Stimulated activated CD8-positive, alpha-beta memory T cell treated with anti-CD3 and anti-CD28 coated beads, Interleukin-4, amount 100 ng/mL, for 24 hours (primary cell): ENCODE measurements around the gene PDZRN4.
"Not testable (repeated sequence)": the region's sequence is repeated elsewhere in the genome, so short reads cannot be mapped to it uniquely, and the experiment has no call there.

Experiments used
- DNase-seq: peaks from one replicate; pipeline ENCODE4 v3.0.0-alpha.2; 2020; ENCODE audit warnings: low read depth

The PDZRN4 gene

GRCh38 chr12:41188058-41188840 is at the start of gene PDZRN4:
Gene PDZRN4 (plus strand): TSS chr12:41188320.
- no peak for DNase-seq

- no peak for DNase-seq
Measured at GRCh38 chr12:41140117-41140516, 48.0 kb upstream of the PDZRN4 start.

GRCh38 chr12:41141104-41141503 is 47.0 kb upstream of the PDZRN4 start:
- DNase-seq: no peak

- no peak for DNase-seq
Measured at GRCh38 chr12:41142376-41142775, 45.7 kb upstream of the PDZRN4 start.

DNA sequence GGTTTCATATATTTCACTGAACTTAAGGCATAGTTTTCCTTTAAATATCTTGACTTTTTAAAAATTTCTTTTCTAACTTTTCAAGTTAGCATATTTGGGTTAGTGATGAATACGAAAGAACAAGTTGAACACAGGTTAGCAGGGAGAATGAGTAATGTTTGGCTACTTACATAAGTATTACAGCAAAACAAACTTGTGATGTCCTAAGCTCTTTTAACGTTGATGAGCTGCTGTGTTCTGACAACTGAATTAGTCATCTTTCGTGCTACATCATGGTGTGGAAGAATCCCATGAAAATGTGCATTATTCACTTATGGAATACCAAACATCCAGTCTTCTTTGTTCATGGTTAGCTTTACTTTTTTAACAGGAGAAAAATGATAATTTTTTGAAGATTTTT is 36.3 kb upstream of the PDZRN4 start:
- DNase-seq: no peak

GRCh38 chr12:41162461-41162860 is 25.7 kb upstream of the PDZRN4 start:
- DNase-seq: no peak

- no peak for DNase-seq
Measured at GRCh38 chr12:41167701-41168100, 20.4 kb upstream of the PDZRN4 start.

DNA sequence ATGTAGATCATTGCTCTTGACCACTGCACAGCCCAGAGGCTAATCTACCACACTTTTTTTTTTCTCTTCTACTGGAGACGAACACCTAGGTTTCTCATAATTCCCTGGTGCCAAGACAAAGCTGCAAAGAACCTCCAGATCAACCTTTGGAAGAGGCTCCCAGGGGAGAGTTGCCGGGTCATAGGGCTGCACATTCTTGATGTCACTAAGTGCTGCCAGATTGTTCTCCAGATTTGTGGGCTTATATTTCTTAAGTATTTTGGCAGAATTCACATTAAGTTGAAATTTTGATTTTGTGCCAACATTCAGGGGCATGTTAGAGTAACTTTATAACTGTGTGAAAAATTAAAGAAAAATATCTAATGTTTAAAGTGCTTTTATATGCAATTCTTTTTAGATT is 13.5 kb upstream of the PDZRN4 start:
- DNase-seq: no peak

- not testable (repeated sequence) for DNase-seq
Measured at GRCh38 chr12:41179507-41179906, 8.6 kb upstream of the PDZRN4 start.

DNA sequence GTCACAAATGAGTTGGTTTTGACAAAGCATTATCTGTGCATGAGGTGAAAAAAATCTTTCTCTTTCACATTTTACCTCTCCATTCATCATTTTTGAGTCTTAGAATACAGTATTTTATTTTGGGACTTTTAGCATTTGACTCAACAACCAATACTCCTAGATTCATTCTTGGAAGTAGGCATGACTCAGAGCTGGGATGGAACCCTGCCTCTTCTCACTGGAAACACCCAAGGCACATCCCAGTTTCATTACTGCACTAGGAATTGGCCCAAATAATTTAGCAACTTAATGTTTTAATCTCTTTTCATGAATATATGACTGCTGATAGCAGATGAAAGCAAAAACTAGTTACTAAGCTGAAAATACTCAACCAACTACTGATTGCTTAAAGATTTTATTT is 3.3 kb upstream of the PDZRN4 start:
- no peak for DNase-seq

DNA sequence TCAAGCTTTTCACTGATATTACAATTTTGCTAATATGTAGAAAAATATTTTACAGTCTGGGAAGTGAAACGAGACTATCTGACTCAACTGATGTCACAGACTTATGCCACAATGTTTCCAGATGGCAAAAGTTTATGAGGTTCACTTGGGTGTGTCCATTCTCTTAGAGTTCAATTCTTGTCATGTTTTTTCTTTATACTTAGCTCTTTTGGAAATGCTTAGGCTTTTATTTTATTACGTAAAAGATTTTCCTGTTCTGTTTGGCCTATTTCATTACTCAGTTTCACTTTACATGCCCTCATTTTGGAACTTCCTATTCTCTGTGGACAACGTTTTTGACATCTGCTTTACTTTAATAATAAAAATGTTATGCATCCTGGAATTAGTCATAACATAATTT is 2.1 kb upstream of the PDZRN4 start:
- DNase-seq: no peak

- no peak for DNase-seq
Measured at GRCh38 chr12:41188841-41189394, 798 bp downstream of the PDZRN4 start.

GRCh38 chr12:41189395-41190251 is 1.5 kb downstream of the PDZRN4 start:
- DNase-seq: no peak

DNA sequence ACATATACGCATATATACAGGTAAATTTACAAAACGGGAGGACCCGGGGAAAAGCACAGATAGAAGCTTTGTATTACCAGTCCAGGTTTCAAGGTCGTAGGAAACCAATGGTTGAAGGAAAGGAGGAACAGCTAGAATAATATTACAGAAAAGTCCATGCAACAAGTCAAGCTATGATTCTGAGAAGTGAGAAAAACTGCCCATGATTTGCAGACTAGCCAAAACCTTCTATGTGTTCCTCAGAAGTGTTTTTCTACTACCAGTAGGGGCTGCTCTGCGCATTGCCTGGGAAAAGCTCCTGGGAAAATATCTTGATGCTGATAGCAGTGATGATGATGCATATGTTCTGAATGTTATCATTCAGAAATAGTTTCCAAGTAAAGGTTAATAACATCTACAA is 2.2 kb downstream of the PDZRN4 start:
- no peak for DNase-seq

DNA sequence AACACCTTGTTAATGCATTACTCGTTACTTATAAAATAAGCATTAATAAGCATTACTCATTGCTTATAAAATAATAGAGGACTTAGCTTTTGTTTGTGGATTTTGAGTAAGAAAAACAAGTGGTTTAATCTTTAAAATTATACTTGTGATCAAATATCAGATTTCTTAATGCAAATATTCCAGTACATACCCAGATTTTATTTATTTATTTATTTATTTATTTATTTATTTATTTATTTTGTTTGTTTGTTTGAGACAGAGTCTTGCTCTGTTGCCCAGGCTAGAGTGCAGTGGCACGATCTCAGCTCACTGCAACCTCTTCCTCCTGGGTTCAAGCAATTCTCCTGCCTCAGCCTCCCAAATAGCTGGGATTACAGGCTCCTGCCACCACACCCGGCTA is 3.4 kb downstream of the PDZRN4 start:
- DNase-seq: not testable (repeated sequence)

- no peak for DNase-seq
Measured at GRCh38 chr12:41193311-41193710, 5.2 kb downstream of the PDZRN4 start.

DNA sequence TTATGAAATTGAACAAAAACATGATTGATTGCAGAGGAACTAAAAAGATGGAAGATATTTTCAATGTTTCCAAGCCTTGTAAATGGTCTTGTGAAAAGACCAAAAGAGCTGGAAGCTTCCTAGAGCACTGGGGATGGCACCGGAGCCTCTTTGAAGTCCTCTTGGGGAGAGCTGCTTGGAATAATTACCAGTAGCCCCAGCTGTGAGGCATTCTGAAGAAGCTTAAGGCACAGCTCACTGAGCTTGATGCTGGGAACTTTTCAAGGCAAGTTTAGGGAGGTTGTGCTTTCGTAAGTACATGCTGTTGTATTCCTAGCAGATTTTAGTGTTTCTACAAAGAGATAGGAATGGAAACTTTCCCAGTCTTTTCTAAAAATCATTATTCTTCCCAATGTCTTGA is 13.9 kb downstream of the PDZRN4 start:
- DNase-seq: no peak

- no peak for DNase-seq
Measured at GRCh38 chr12:41205070-41205709, 17.1 kb downstream of the PDZRN4 start.

DNA sequence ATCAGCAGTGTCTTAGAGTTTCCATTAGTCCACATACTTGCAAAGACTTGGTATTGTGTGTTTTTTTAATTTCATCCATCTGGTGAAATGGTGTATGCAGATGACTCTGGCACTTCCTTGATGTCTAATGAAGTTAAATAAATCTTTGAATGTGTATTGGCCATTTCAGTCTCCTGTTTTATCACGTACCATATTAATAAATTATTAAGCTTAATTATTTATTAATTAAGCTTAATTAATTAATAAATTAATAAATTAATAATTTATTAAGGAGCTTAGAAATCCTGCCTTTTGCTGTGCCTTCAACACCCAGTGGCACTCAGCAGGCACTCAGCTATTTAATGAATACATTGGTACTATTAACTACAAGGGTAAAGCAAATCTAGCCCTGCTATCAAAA is 18.2 kb downstream of the PDZRN4 start:
- no peak for DNase-seq

- DNase-seq: no peak
Measured at GRCh38 chr12:41211448-41211847, 23.3 kb downstream of the PDZRN4 start.

GRCh38 chr12:41212625-41213024 is 24.5 kb downstream of the PDZRN4 start:
- no peak for DNase-seq

DNA sequence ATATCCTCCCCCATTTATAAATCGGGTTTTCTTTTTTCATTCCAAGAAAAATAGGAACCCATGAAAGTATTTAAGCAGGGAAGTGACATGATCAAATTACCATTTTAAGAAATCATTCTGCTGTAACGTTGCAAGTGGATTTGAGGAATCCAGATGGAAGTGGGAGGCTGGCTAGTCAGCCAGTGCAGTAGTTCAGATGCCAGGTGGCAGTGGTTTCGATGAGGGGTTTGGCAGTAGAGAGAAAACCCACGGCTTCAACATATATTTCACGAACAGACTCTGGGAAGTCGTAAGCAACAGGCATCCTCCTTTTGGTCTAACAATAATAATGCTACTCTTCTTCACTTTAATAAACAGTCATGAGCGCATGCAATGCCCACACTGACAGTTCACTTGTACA is 25.0 kb downstream of the PDZRN4 start:
- no peak for DNase-seq

DNA sequence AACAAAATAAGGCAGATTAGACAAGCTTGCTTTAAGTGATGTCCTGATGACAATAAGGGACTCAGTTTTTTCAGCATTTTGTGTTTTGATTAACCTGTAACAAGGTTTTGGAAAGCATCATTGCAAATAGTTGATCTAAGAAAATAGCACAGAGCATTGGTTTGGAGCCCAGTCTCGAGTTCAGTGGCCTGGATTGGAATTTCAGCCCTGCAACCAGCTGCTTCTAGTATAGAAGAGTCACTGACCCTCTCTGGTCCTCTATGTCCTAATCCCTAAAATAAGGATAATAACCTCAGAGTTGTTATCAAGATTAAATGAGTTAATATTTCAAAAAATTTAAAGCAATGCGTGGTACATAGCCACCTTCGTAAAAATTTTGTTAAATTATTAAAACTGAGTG is 25.5 kb downstream of the PDZRN4 start:
- no peak for DNase-seq
